Measurements from ENCODE around the gene CBFB.

DNA sequence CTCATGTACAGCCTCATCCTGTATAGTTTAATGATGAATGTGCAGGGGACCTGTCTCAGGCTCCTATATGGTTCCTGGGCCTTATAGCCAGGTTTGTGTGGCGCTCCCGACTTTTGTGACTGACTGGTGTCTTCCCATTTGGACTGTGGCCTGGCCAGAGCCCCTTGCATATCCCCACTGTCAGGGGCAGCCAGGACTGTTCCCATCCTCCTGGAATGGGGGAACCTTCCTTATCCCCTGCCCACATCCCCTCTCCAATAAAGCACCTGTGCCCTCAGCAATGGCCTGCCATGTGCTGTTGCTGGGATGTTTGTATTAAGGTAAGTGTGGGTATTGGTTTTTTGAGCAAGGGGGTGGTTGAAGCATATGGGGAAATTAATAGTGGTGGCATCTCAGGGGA, 119.3 kb downstream of the CBFB start:
- no peak for TF ChIP-seq CBX3 (IDR thresholded peaks at IDR 0.05; ENCODE audit: borderline replicate concordance in 1 of 2, low read length in 2 of 2)
- no peak for TF ChIP-seq TAF15 (IDR thresholded peaks at IDR 0.05; ENCODE audit: low read depth, low read length)
